ENCODE results near the gene RPTOR.

Gene RPTOR

GRCh38 chr17:80646328-80646727 lies 101.7 kb downstream of the RPTOR start:
- no peak for DNase-seq

- no peak for DNase-seq
These were observed 103.1 kb downstream of the RPTOR start for GRCh38 chr17:80647746-80648145.

- DNase-seq, result no peak
These were observed 104.6 kb downstream of the RPTOR start for GRCh38 chr17:80649200-80649644.

GRCh38 chr17:80649672-80650330 lies 105.2 kb downstream of the RPTOR start:
- peak; percentile 23 to 27 for DNase-seq

GRCh38 chr17:80650331-80650672 lies 105.7 kb downstream of the RPTOR start:
- DNase-seq, result no peak

- DNase-seq, result no peak
These were observed 106.3 kb downstream of the RPTOR start for GRCh38 chr17:80650751-80651518.

- DNase-seq, result no peak
These were observed 108.2 kb downstream of the RPTOR start for GRCh38 chr17:80652756-80653330.

- DNase-seq, result no peak
These were observed 109.2 kb downstream of the RPTOR start for GRCh38 chr17:80653856-80654255.

GRCh38 chr17:80655608-80656007 lies 111.0 kb downstream of the RPTOR start:
- no peak for DNase-seq

- DNase-seq, result peak in 1 of 2 donors; percentile 8
These were observed 112.0 kb downstream of the RPTOR start for GRCh38 chr17:80656590-80656989.

- DNase-seq, result no peak
These were observed 112.9 kb downstream of the RPTOR start for GRCh38 chr17:80657561-80657960.

GRCh38 chr17:80658821-80659220 lies 114.2 kb downstream of the RPTOR start:
- no peak for DNase-seq

GRCh38 chr17:80659651-80660050 lies 115.0 kb downstream of the RPTOR start:
- DNase-seq, result no peak

GRCh38 chr17:80660527-80661198 lies 116.0 kb downstream of the RPTOR start:
- no peak for DNase-seq

GRCh38 chr17:80662557-80662956 lies 117.9 kb downstream of the RPTOR start:
- DNase-seq, result no peak

GRCh38 chr17:80663781-80664206 lies 119.2 kb downstream of the RPTOR start:
- DNase-seq, result no peak

GRCh38 chr17:80664217-80664790 lies 119.7 kb downstream of the RPTOR start:
- no peak for DNase-seq

GRCh38 chr17:80665792-80666191 lies 121.2 kb downstream of the RPTOR start:
- DNase-seq, result no peak

- no peak for DNase-seq
These were observed 122.2 kb downstream of the RPTOR start for GRCh38 chr17:80666867-80667266.

- no peak for DNase-seq
These were observed 123.0 kb downstream of the RPTOR start for GRCh38 chr17:80667462-80668277.

GRCh38 chr17:80668375-80669148 lies 123.9 kb downstream of the RPTOR start:
- DNase-seq, result no peak

Measured in hippocampal formation (tissue), 2 donors.